ENCODE data around the gene PLIN5.

The PLIN5 gene

DNA sequence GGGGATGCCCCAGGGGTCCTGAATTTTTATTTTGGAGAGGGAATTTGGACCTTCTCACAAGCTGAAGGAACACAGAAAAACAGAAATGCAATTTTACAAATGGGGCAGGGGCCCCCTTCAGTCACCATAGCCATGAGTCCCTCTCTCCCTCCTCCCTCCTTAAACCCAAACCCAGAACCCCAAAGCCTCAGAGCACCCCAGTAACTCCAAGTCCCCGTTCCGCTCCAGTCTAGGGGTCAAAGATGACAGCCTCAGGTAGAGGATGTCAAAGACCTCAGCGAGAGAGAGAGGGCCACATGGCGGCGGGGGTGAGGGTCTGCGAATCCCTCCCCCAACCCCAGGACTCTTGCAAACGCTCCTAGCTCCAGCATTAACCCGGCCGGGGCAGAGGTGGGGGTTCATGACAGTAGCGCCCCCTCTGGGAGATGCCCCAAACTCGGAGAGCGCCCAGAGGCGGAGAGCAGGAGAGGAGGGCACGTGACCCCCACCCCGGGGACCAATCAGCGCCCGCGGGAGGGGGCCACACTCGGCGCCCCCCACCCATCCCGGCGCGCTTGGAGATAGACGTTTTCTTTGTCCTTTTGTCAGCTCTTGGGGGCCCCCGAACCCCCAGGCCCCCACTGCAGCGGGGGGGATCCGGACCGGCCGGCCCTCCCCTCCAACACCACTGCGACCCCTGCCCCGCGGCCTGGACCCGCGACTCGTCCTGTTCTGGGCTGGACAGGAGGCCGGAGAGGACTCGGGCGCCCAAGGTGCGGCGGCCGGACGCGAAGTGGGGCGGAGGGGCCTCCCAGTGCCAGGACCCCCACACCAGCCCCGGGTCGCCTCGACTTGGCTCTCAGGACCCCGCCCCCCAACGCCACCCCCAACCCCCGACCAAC lies 45.2 kb upstream of the PLIN5 start:
- TF ChIP-seq, protein P1, sequence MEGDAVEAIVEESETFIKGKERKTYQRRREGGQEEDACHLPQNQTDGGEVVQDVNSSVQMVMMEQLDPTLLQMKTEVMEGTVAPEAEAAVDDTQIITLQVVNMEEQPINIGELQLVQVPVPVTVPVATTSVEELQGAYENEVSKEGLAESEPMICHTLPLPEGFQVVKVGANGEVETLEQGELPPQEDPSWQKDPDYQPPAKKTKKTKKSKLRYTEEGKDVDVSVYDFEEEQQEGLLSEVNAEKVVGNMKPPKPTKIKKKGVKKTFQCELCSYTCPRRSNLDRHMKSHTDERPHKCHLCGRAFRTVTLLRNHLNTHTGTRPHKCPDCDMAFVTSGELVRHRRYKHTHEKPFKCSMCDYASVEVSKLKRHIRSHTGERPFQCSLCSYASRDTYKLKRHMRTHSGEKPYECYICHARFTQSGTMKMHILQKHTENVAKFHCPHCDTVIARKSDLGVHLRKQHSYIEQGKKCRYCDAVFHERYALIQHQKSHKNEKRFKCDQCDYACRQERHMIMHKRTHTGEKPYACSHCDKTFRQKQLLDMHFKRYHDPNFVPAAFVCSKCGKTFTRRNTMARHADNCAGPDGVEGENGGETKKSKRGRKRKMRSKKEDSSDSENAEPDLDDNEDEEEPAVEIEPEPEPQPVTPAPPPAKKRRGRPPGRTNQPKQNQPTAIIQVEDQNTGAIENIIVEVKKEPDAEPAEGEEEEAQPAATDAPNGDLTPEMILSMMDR (IDR thresholded peaks at IDR 0.05; ENCODE audit: low read depth, low read length) = no peak
- H3K4me3 ChIP-seq (ENCODE audit: low read depth, low read length) = no peak overlapping the region

DNA sequence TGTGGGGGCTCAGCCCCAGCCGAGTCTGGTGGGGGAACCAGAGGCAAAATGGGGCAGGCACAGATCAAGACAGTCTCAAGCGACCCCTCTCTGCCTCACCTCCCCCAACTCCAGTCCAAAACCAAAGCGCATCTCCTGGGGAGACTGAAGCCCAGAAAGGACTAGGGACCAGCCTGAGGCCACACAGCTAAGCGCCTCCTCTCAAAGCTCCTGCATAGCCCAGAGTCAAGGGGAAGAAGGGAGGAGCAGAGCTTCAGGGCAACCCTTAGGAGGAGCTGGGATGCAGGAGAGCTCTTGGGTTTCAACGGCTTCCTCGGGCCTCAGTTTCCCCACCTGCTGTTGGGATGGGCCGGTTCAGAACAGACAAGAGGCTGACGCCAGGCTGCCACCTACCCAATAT lies 44.4 kb upstream of the PLIN5 start:
- H3K4me3 ChIP-seq (ENCODE audit: low read depth, low read length) = no peak overlapping the region
- TF ChIP-seq, protein P1 (IDR thresholded peaks at IDR 0.05; ENCODE audit: low read depth, low read length) = no peak

DNA sequence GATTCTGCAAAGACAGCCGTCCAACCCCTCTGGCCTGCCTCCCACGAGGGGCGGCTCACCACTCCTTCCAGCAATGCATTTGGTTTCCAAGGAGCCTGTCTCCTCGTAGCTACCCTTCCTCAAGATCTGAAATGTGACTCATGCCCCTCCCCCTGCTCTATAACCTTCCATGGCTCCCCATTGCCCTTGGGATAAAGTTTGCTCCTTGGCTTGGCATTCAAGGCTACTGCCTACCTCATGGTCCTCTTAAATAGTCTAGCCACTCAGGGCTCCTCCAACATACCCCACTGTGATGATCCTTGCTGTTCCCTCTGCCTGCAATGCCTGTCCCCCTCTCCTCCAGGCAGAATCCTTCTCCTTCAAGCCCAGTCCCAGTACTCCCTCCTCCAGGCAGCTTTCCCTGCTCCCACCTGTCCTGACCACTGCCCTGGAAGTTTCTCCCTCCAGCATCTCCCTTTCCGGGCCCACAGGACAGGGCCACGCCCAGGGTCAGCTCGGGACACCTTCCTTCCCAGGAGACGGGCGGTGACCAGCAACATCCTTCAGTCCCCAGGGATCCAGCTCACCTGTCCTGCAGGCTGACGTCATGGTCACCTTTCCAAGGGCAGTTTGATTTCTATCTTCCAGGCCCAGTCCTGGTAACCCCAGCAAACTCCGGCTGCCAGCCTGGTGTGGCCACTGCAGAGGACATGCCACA lies 43.7 kb upstream of the PLIN5 start:
- TF ChIP-seq, protein P1 (IDR thresholded peaks at IDR 0.05; ENCODE audit: low read depth, low read length) = no peak
- H3K4me3 ChIP-seq (ENCODE audit: low read depth, low read length) = no peak overlapping the region

DNA sequence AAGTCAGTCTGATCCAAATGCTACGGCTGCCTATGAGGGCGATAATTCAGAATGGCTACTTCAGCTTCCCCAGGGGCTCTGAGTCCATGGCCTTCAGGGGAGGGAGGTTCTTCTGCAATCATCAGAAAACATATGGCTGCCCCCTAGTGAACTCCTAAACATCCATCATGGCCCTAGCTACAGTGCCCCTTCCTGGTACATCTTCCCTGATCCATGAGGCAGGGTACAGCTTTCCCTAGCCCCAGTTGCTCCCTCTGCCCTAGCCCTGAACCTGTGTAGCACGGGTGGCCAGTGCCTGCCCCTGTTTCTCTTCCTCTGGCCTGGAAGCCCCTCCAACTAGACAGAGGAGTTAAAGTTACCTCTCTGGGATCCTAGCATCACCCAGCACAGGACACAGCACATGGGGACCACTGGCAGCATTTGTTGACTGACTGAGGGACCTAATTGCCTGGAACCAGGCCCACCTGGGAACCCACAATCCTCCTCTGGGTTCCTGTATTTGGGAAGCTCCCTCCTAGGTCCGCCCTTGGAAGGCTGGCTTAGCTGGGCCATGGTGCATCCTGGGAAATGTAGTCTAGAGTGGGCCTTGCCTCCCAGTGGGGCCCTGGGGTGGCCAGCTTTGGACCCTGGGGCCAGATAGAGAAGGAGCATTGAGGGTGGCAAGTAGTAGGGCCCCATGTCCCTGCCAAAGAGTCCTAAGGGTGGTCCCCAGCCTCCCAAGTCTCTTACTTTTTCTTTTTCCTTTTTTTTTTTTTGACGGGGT lies 42.2 kb upstream of the PLIN5 start:
- TF ChIP-seq, protein P1 (IDR thresholded peaks at IDR 0.05; ENCODE audit: low read depth, low read length) = no peak
- no peak overlapping the region for H3K4me3 ChIP-seq (ENCODE audit: low read depth, low read length)

DNA sequence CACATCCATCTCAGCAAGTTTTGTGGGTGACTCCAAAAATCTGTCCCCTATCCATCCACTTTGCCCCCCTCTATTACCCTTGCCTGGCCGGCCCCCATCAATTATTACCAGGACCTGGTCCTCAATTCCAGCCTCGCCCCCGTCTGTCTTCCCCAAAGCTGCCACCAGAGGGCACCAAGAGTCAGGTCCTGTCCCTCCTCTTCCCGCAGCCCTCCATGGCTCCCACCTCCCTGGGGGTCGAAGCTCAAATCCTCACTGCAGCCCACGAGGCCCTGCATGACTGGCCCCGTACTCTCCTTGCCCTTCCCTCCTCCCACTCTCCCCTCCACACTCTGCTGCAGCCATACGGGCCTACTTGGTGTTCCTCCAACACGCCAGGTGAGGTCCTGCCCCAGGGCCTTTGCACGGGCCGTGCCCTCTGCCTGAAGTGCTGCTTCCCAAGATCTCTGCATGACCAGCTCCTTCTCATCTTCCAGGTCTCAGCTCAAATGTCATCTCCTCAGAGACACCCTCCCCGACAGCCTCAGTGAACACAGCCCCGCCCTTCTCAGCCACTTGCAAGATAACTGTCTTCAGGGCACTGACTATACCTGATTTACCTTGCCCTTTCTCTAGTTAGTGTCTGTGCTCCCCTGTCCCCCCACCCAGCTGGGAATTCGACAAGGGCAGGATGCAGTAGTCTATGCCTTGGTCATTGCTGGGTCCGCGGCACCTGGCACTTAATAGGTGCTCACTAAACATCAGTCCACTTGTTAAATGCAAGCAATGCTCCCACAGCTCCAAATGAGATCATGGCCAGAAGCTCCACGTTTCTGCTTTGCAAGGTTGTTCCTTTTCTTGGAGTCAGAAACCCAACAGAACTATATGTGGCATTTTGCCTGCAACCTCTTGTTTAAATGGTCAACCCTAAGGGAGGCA lies 41.3 kb upstream of the PLIN5 start:
- H3K4me3 ChIP-seq (ENCODE audit: low read depth, low read length) = no peak overlapping the region
- TF ChIP-seq, protein P1 (IDR thresholded peaks at IDR 0.05; ENCODE audit: low read depth, low read length) = peak; percentile 67

DNA sequence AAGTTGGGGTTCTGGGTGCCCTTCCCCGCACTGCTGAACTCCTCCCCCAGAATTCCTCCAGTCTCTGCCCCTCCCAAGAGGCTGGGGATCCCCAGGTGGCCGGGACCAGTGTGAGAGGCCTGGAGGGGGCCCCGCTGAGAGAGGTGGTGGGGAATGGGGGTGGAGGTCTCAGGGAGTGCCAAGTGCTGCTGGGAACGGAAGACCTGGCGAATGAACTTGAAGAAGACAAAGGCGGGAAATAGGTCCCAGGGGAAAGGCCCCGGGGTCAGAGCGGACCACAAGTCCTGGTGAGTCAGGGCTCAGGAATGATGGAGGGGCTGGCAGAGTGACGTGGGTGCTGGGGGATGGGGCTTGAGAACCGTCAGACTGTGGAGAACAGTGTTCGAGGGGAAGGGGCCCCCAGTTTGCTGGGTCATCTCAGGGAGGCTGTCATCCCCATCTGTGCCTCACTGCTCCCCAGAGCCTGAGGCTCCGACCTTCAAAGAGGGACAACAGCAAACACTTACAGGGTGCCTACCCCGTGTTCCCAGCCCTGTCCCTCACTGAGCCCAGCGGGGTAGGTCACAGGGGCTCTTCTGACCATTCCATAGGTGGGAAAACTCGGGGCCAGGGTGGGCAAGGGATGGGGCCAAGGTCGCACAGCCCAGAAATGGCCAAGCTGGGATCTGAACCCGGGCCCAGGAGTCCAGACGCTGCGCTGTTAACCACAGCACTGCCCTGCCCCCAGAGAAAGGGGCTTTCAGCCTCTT lies 40.4 kb upstream of the PLIN5 start:
- TF ChIP-seq, protein P1 (IDR thresholded peaks at IDR 0.05; ENCODE audit: low read depth, low read length) = no peak

More for the DNA sequence above, 40.4 kb upstream of the PLIN5 start:
- H3K4me3 ChIP-seq (ENCODE audit: low read depth, low read length) = no peak overlapping the region
